NCI-H446 (cell line): Measurements from ENCODE around the gene COL9A3.
A peak's percentile ranks its signal among the peaks of the same experiment; 100 is the strongest.

Experiments used
- DNase-seq, 2 experiments: peaks; one replicate each; lab custom pipeline; 2025; lab: John Stamatoyannopoulos, UW

COL9A3 gene

DNA sequence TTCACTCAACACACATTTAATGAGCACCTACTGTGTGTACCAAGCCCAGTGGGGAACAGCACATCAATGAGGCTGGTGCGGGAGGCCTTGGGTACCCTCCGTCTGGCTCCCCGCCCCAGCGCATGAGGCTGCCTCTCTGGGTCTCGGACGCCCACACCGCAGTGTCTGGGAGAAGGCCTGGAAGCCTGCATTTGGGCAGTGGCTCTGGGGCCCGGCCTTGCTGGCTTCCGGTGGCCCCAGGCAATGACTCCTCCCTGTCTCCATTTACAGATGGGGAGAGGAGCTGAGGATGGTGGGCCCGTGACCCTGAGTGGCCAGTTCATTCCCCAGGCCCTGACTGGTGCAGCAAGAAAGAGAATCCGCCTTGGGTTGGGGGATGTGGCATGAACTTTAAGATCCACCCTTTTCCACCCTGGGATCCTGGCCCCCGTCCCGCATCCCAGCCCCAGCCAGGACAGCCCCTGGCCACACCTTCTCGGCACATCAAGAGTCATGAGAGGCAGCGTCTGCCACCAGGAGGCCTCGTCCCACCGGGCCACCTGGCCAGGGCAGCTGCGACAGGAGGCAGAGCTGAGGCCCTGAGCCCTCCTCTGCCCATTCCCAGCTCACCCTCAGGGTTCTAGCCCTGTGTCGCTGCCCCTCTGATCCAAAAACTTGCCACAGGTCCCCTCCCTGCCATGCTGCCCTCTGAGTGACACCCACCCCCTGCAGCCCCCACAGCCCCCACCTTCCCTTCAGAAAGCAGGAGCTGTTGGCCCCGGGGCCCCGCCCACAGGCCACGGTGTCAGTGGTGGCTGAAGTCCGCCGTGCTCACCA lies 38.0 kb upstream of the COL9A3 start:
- DNase-seq, result no peak

GRCh38 chr20:62779417-62779685 lies 37.5 kb upstream of the COL9A3 start:
- DNase-seq, result no peak

DNA sequence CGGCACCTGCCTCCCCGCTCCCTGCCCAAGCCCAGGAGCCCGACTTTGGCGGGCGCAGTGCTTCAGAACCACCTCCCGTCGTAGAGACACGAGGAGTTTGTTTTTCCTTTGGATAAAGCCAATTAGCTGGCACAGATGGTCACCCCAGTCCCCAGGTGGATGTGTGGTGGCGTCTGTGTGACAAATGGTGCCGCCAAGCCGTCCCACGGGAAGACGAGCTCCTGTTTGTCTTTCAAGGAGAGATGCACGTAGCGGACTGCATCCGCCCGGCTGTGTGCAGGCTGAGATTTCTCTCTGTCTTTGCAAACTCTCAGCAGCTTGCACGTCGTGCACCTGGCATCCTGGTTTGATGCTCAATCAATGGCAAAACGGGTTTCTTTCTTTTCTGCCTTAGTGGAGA lies 36.6 kb upstream of the COL9A3 start:
- DNase-seq, result no peak

DNA sequence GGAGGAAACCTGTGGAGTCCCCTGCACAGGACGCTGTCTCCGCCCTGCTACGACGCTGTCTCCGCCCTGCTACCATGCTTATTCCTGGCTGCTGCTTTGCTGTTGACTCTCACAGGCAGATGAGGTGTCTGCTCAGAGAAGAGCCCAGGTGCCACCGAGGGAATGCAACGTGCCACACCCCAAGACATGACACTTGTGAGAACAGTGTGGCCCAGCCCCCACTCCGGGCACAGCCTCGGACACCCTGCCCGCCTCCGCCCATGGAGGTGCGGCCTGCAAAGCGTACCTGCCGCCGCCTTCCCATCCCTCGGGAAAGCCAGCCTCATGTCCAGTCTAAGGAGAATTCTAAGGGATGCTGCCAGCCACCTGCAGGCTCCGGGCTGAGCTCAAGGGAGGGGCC lies 36.2 kb upstream of the COL9A3 start:
- no peak for DNase-seq

- no peak for DNase-seq
These were observed 34.5 kb upstream of the COL9A3 start for GRCh38 chr20:62782149-62782892.

- peak in 1 of 2 experiments; percentile 42 for DNase-seq
These were observed 34.0 kb upstream of the COL9A3 start for GRCh38 chr20:62782893-62783278.

DNA sequence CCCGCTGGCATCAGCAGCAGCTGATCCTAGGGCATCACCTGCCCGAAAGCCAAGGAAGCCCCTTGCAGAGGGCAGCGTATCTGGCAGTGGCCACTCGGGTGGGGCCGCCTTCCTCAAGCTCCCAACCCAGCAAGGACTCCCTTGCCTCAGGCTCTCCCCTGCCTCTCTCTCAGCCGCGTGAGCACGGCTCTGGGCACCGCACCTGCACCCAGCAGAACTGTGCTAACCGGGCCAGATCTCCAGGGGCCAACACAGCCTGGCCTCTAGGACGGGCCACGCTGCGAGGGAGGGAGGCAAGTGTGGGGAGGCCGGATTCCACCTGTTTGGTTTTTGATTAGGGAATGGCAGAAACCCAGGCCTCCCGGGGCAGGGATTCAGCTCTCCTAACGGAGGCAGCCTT lies 32.4 kb upstream of the COL9A3 start:
- DNase-seq, result no peak

DNA sequence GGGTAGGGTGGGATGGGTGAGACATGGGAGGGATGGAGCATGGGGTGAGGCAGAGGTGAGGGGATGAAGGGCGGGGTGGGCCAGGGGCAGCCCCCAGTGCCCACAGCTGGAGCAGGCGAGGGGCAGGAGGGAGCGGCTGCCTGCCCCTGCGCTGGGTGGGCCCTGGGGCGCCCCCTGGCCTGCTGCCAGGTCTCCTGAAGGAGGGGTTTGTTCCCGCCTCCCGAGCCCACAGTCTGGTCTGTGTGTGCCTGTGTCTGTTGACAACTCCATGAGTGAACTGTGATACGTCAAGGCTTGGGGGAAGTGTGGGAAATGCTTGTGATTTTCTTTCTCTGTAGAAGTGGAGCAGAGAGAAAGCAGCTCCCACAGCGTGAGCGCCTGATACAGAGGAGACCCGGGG lies 31.5 kb upstream of the COL9A3 start:
- no peak for DNase-seq

- DNase-seq, result no peak
These were observed 30.7 kb upstream of the COL9A3 start for GRCh38 chr20:62786157-62786556.

DNA sequence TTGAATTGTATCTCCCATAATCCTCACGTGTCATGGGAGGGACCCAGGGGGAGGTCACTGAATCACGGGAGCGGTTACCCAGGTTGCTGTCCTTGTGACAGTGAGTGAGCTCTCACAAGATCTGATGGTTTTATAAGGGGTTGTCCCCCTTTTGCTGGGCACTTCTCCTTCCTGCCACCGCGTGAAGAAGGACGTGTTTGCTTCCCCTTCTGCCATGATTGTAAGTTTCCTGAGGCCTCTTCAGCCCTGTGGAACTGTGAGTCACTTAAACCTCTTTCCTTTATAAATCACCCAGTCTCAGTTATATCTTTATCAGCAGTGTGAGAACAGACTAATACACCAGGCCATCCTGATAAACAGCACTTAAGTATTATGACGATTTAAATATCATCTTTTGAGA lies 29.5 kb upstream of the COL9A3 start:
- no peak for DNase-seq

GRCh38 chr20:62787866-62788265 lies 29.0 kb upstream of the COL9A3 start:
- DNase-seq, result peak in 1 of 2 experiments; percentile 27

DNA sequence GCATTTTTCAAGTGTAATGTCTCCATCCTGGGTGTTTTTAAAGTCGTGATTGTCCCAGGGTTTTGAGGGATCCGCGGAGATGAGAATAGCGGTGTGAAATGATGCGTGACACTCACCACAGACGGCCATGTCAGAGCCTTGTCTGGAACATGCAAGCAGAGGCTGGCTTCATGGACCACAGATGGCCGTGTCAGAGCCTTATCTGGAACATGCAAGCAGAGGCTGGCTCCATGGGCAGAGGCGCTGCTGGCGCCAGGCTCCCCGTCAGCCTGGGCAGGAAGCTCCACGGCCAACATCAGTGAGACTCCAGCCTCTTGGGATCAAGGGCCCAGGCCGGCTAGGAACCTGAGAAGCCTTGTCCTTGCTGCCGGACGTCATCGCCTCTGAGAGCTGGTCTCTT lies 28.2 kb upstream of the COL9A3 start:
- DNase-seq, result no peak

GRCh38 chr20:62790075-62790474 lies 26.8 kb upstream of the COL9A3 start:
- DNase-seq, result no peak

GRCh38 chr20:62791301-62792181 lies 25.3 kb upstream of the COL9A3 start:
- peak; percentile 91 to 96 for DNase-seq

DNA sequence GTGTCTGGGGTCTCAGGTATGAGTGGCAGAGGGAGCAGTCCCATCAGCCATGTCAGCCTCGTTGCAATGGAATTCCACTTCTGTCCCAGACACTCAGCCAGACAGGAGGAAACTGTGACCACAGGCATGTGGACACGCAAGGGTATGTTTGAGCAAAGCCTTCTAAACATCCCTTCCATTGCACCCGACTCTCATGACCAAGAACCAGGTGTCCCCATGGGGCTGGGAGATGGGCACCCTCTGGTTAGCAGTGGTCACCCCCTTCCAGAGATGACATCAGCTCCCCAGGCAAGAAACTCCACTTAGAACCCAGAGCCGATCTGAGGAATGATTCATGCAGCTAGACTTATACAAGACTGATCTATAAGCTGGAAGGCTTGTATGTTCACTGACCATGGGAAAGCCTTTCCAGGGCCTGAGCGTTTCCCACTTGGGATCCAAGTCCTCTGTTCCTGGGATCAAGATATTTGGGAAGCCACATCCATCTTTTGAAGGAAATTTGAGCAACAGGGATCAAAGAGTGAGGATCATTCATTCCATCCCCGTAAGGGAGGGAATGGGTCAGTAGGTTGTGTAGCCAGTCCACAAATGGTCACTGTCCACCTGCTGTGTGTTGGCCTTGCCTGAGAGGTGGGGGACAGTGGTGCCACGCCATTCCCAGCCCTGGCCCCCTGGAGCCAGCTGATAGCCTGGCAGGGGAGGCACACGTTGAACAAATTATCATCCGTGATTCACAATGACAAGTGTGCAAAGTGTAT lies 24.5 kb upstream of the COL9A3 start:
- DNase-seq, result no peak

- DNase-seq, result no peak
These were observed 23.7 kb upstream of the COL9A3 start for GRCh38 chr20:62792940-62793756.

- no peak for DNase-seq
These were observed 23.2 kb upstream of the COL9A3 start for GRCh38 chr20:62793757-62794006.

GRCh38 chr20:62794007-62794724 lies 22.7 kb upstream of the COL9A3 start:
- peak; percentile 87 to 97 for DNase-seq

DNA sequence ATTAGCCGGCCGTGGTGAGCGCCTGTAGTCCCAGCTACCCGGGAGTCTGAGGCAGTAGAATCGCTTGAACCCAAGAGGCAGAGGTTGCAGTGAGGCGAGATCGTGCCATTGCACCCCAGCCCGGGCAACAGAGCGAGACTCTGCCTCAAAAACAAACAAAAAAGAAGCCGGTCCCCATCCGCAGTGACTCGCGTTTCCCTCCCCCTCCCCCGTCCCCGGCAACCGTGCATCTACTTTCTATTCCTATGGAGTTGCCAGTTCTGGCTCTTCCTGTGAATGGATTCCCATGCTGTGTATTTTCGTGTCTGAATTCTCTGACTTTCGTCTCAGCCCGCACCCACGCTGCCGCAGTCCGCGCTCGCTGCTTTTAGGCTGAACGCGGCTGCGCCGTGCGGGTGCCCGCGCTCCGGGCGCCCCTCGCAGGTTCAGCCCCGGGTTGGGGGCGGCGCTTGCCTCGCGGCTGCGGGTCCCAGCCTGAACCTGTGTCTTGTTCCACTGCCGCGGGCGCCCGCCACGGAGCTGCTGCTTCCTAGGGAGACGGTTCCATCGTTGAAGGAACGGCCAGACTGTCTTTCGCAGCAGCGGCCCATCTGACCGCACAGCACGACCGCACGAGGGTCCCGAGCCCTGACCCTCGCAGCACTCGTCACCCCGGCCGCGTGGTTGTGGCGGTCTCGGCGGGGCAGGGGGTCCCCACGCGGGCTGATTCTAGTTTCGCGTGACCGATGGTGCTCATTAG lies 21.7 kb upstream of the COL9A3 start:
- DNase-seq, result peak; percentile 69 to 89
